DLD1 (cell line): ENCODE measurements around the gene CRELD2.

Experiments
- in situ Hi-C: cut with HindIII; loops from 2 replicates; pipeline ENCODE4 v1.10.0; 2017; ENCODE audit warnings: low sequenced_read_pairs

The CRELD2 gene

GRCh38 chr22:49965091-49966040 is 46.9 kb downstream of the CRELD2 start:
- in situ Hi-C loops = no loop called here

- in situ Hi-C loops = no loop called here
These were observed 47.8 kb downstream of the CRELD2 start for GRCh38 chr22:49966041-49966773.

- in situ Hi-C loops = no loop called here
These were observed 48.6 kb downstream of the CRELD2 start for GRCh38 chr22:49966774-49967705.

- in situ Hi-C loops = no loop called here
These were observed 49.3 kb downstream of the CRELD2 start for GRCh38 chr22:49967706-49968208.

- in situ Hi-C loops = no loop called here
These were observed 49.9 kb downstream of the CRELD2 start for GRCh38 chr22:49968313-49968830.

- in situ Hi-C loops = no loop called here
These were observed 50.6 kb downstream of the CRELD2 start for GRCh38 chr22:49968831-49969661.

- in situ Hi-C loops = no loop called here
These were observed 51.5 kb downstream of the CRELD2 start for GRCh38 chr22:49969751-49970527.

- in situ Hi-C loops = no loop called here
These were observed 52.2 kb downstream of the CRELD2 start for GRCh38 chr22:49970528-49971231.

GRCh38 chr22:49971232-49972162 is 53.1 kb downstream of the CRELD2 start:
- in situ Hi-C loops = no loop called here

GRCh38 chr22:49972163-49973017 is 54.0 kb downstream of the CRELD2 start:
- in situ Hi-C loops = no loop called here

- in situ Hi-C loops = no loop called here
These were observed 54.9 kb downstream of the CRELD2 start for GRCh38 chr22:49973018-49973961.

GRCh38 chr22:49975543-49976389 is 57.3 kb downstream of the CRELD2 start:
- in situ Hi-C loops = no loop called here

- in situ Hi-C loops = no loop called here
These were observed 58.2 kb downstream of the CRELD2 start for GRCh38 chr22:49976439-49977175.
